ENCODE data around the gene STOM.
A peak's percentile ranks its signal among the peaks of the same experiment; 100 is the strongest.

The STOM gene

GRCh38 chr9:121344184-121344583 is 25.9 kb downstream of the STOM start:
- DNase-seq = no peak

GRCh38 chr9:121340676-121341392 is 29.2 kb downstream of the STOM start:
- DNase-seq = no peak

GRCh38 chr9:121339437-121339836 is 30.6 kb downstream of the STOM start:
- no peak for DNase-seq

- no peak for DNase-seq
Measured at GRCh38 chr9:121336665-121337064, 33.4 kb downstream of the STOM start.

GRCh38 chr9:121333950-121334773 is 35.9 kb downstream of the STOM start:
- no peak for DNase-seq

- no peak for DNase-seq
Measured at GRCh38 chr9:121331992-121332685, 37.9 kb downstream of the STOM start.

GRCh38 chr9:121331549-121331948 is 38.5 kb downstream of the STOM start:
- no peak for DNase-seq

GRCh38 chr9:121328876-121329681 is 41.0 kb downstream of the STOM start:
- no peak for DNase-seq

GRCh38 chr9:121328476-121328875 is 41.6 kb downstream of the STOM start:
- DNase-seq = no peak

GRCh38 chr9:121326901-121327613 is 43.0 kb downstream of the STOM start:
- no peak for DNase-seq

GRCh38 chr9:121326130-121326838 is 43.8 kb downstream of the STOM start:
- peak; percentile 89 for DNase-seq

- no peak for DNase-seq
Measured at GRCh38 chr9:121325387-121325786, 44.7 kb downstream of the STOM start.

- no peak for DNase-seq
Measured at GRCh38 chr9:121324755-121325154, 45.3 kb downstream of the STOM start.

- no peak for DNase-seq
Measured at GRCh38 chr9:121324316-121324715, 45.7 kb downstream of the STOM start.

GRCh38 chr9:121323449-121324151 is 46.5 kb downstream of the STOM start:
- no peak for DNase-seq

- no peak for DNase-seq
Measured at GRCh38 chr9:121322737-121323448, 47.2 kb downstream of the STOM start.

GRCh38 chr9:121322037-121322736 is 47.9 kb downstream of the STOM start:
- DNase-seq = no peak

- no peak for DNase-seq
Measured at GRCh38 chr9:121321016-121321503, 49.0 kb downstream of the STOM start.

- no peak for DNase-seq
Measured at GRCh38 chr9:121319383-121319780, 50.7 kb downstream of the STOM start.

All from left hindlimb (tissue), 1 donor.